GM12801 (cell line): ENCODE measurements around the gene GET4.

Source experiments
- CTCF ChIP-seq: IDR thresholded peaks from one replicate; pipeline ENCODE4 v1.5.1; 2011; ENCODE audit warnings: control low read depth; ENCODE audit not compliant: insufficient read length; ENCODE audit errors: extremely low read depth

Gene GET4

DNA sequence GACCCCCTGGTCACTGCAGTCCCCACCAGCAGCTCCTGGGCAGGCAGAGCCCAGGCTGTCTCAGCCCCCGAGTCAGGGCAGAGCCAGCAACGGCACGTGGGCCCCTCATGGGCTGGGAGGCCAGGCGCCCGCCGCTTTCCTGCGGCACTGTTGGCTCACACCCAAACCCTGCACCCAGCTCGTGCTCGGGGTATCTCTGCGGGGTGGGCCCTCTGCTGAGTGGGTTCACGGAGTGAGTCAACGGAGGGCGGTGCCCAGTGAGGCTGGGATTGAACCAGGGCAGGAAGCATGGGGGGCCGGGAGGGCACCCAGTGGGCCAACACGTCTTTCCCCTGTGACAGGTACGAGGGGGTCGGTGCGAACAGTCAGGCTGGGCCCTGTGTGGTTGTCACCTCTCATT is 49.2 kb downstream of the GET4 start:
- no peak for TF ChIP-seq CTCF

GRCh38 chr7:926061-927030 is 50.0 kb downstream of the GET4 start:
- TF ChIP-seq CTCF = no peak

DNA sequence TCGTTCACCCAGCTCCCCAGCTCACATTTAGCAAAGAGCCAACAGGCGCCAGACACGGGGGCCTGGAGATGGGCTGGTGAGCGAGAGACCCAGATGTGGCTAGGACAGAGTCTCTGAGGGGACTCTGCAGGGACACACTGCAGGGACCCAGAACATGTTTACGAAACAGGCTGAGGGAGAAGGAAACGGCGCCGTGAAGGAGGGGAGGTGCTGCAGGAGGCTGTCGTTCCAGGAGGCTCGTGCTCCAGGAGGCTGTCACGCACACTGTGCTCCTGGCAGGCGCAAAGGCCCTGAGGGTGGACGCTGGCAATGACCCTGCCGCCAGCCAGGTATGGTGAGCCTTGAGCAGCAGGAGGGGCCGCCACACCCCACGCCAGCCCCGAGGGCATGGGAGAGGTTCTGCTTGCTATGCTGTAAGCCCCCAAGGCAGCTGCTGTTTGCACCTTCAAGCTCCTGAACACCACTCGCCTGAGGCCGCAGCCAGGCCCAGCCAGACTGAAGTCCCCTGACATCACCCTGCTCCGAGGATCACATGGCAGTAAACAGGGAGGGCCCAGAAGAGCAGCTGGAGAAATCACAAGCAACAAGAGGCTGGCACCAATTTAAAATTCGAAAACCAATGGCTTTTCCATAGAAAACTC is 50.8 kb downstream of the GET4 start:
- no peak for TF ChIP-seq CTCF

- TF ChIP-seq CTCF = no peak
Measured at GRCh38 chr7:929311-929711, 53.0 kb downstream of the GET4 start.

DNA sequence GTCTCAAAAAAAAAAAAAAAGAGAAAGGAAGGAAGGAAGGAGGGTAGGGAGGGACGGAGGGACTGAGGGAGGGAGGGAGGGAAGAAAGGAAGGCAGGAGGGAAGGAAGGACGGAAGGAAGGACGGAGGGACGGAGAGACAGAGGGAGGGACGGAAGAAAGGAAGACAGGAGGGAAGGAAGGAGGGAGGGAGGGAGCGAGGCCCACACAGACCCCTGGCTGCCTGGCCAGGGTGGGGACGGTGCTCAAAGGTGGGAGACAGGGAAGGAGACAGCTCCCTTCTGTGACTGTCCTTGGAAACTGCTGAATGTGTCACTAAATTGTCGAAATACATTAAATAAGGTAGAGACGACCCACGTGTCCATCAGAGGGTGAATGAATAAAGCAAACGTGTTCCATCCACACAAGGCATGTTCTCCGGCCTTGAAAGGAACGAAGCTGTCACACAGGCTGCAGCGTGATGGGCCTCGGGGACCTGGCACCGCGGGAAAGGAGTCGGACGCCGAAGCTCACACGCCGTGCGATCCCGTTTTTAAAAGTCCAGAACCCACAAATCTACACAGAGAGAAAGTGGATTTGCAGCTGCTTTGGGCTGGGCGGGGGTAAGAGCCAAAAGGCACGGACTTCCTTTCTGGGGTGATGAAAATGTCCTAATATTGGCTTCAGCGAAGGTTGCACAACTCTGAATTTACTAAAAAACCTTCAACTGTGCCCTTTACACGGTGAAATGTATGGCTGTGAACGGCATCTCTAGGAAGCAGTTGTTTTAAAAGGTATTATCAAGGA is 54.8 kb downstream of the GET4 start:
- TF ChIP-seq CTCF = no peak

GRCh38 chr7:931871-932650 is 55.7 kb downstream of the GET4 start:
- no peak for TF ChIP-seq CTCF
